Measurements from ENCODE around the gene RSF1. TPM values are rescaled to one million over a fixed set of nuclear protein-coding genes. Genes with fewer than 3 reads are reported as not detected.

Gene RSF1
- total RNA-seq, 1 experiment from 2014 or later: 79.8 TPM

GRCh38 chr11:77791301-77791700 lies 29.2 kb downstream of the RSF1 start (continued):
- no peak for TF ChIP-seq ZNF219 (CRISPR knock-in tag; IDR thresholded peaks at IDR 0.05; ENCODE audit: borderline replicate concordance)
- TF ChIP-seq ARID4B (CRISPR knock-in tag; IDR thresholded peaks at IDR 0.05; ENCODE audit: borderline replicate concordance): no peak
- TF ChIP-seq STAT6 (CRISPR knock-in tag; conservative IDR thresholded peaks at IDR 0.05; ENCODE audit: low read depth): no peak
- no peak for TF ChIP-seq TEAD4 (CRISPR knock-in tag; IDR thresholded peaks at IDR 0.05)
- TF ChIP-seq RORB (CRISPR knock-in tag; IDR thresholded peaks at IDR 0.05): no peak
- no peak for TF ChIP-seq NR3C1 (CRISPR knock-in tag; conservative IDR thresholded peaks at IDR 0.05; ENCODE audit: low read depth)
- no peak for TF ChIP-seq ZNF317 (CRISPR knock-in tag; IDR thresholded peaks at IDR 0.05; ENCODE audit: borderline replicate concordance, low read depth)
- no peak for TF ChIP-seq GTF2I (CRISPR knock-in tag; conservative IDR thresholded peaks at IDR 0.05)

GRCh38 chr11:77789731-77790476 lies 30.6 kb downstream of the RSF1 start:
- H3K36me3 Mint-ChIP-seq: peaks cover 48% of the 10 kb centered on the region
- POLR2A ChIA-PET: interaction anchor here (1.0 kb wide), 1 partner anchor 30 kb away, joined by 4 read pairs; no protein-coding TSS in a partner anchor
- H3K4me3 Mint-ChIP-seq: no peak overlapping the region
- CTCF ChIA-PET: interaction anchor here (0.5 to 1.9 kb wide), 11 partner anchors 8 to 256 kb away, joined by 3 to 11 read pairs (median 4); no protein-coding TSS in a partner anchor
- H3K27me3 Mint-ChIP-seq (ENCODE audit: low read depth): no peaks in the 10 kb centered on the region
- TF ChIP-seq AR (CRISPR knock-in tag; IDR thresholded peaks at IDR 0.05) (no peak), FOXP1 (CRISPR knock-in tag; IDR thresholded peaks at IDR 0.05; ENCODE audit: borderline replicate concordance) (peak; percentile 14; the same call in 1 of the 2 replicates), IRF2 (CRISPR knock-in tag; IDR thresholded peaks at IDR 0.05; ENCODE audit: borderline replicate concordance, low read depth) (no peak), USF1 (CRISPR knock-in tag; IDR thresholded peaks at IDR 0.05) (no peak), PREB (CRISPR knock-in tag; IDR thresholded peaks at IDR 0.05; ENCODE audit: borderline replicate concordance) (no peak), NR1H2 (CRISPR knock-in tag; IDR thresholded peaks at IDR 0.05) (no peak), ZNF671 (CRISPR knock-in tag; IDR thresholded peaks at IDR 0.05) (no peak), ZNF317 (CRISPR knock-in tag; IDR thresholded peaks at IDR 0.05; ENCODE audit: borderline replicate concordance, low read depth) (no peak)
- peak; percentile 86 for ATAC-seq
- DNase-seq (ENCODE audit: low spot score): peak; percentile 50
- H3K4me1 Mint-ChIP-seq: peaks cover 51% of the 10 kb centered on the region
- peaks cover 40% of the 10 kb centered on the region for H3K9me3 Mint-ChIP-seq
- H3K27ac Mint-ChIP-seq: 0 out of 2 replicates have a peak overlapping the region, but pooled peaks have one; percentile 25

All from WTC11 (cell line).